GM23248 (cell line): ENCODE results near the gene ARHGAP8. TPM values are rescaled to one million over a fixed set of nuclear protein-coding genes. Genes with fewer than 3 reads are reported as not detected.
"Not testable (repeated sequence)": the region's sequence is repeated elsewhere in the genome, so short reads cannot be mapped to it uniquely, and the experiment has no call there.

Experiments used
- DNase-seq: peaks from one replicate; pipeline ENCODE4 v3.0.0-alpha.2; 2015
- H2AFZ ChIP-seq: fragments of 200-600 bp; sonication (generic); 2 replicates; pipeline ENCODE4 v1.6.1; 2016; ENCODE audit warnings: antibody characterized with exemption
- H3F3A ChIP-seq: fragments of 200-600 bp; sonication (generic); 2 replicates; pipeline ENCODE4 v1.6.1; 2016; ENCODE audit warnings: mild to moderate bottlenecking, antibody characterized with exemption, mixed run types; ENCODE audit not compliant: insufficient read depth
- H3K27ac ChIP-seq: fragments of 200-600 bp; sonication (generic); 2 replicates; pipeline ENCODE4 v1.5.1; 2016; ENCODE audit warnings: mild to moderate bottlenecking
- H3K27me3 ChIP-seq: fragments of 200-600 bp; sonication (generic); replicated peaks from 2 replicates; pipeline ENCODE4 v1.6.1; 2016; ENCODE audit warnings: mild to moderate bottlenecking; ENCODE audit not compliant: insufficient read depth
- H3K36me3 ChIP-seq: fragments of 200-600 bp; sonication (generic); 2 replicates; pipeline ENCODE4 v1.6.1; 2016; ENCODE audit warnings: low read depth, mild to moderate bottlenecking
- H3K4me1 ChIP-seq: fragments of 200-600 bp; sonication (generic); 2 replicates; pipeline ENCODE4 v1.6.1; 2016; ENCODE audit warnings: mild to moderate bottlenecking; ENCODE audit not compliant: insufficient read depth
- H3K4me2 ChIP-seq: fragments of 200-600 bp; sonication (generic); one replicate; pipeline ENCODE4 v1.6.1; 2016; ENCODE audit warnings: mild to moderate bottlenecking; ENCODE audit not compliant: unreplicated experiment
- H3K4me3 ChIP-seq: fragments of 200-600 bp; sonication (generic); 2 replicates; pipeline ENCODE4 v1.5.1; 2016; ENCODE audit warnings: mild to moderate bottlenecking
- H3K79me2 ChIP-seq: fragments of 200-600 bp; sonication (generic); 2 replicates; pipeline ENCODE4 v1.6.1; 2016; ENCODE audit warnings: mild to moderate bottlenecking; ENCODE audit not compliant: insufficient read depth
- H3K9ac ChIP-seq: fragments of 200-600 bp; sonication (generic); 2 replicates; pipeline ENCODE4 v1.6.1; 2016; ENCODE audit warnings: mild to moderate bottlenecking
- H3K9me2 ChIP-seq: fragments of 200-600 bp; sonication (generic); 2 replicates; pipeline ENCODE4 v1.6.1; 2016; ENCODE audit warnings: mixed run types, mild to moderate bottlenecking, moderate library complexity; ENCODE audit not compliant: insufficient read depth
- H3K9me3 ChIP-seq: fragments of 200-600 bp; sonication (generic); one replicate; pipeline ENCODE4 v1.6.1; 2017; ENCODE audit warnings: low read depth
- H4K20me1 ChIP-seq: fragments of 200-600 bp; sonication (generic); 2 replicates; pipeline ENCODE4 v1.6.0; 2016; ENCODE audit not compliant: insufficient read depth
- EZH2 ChIP-seq: fragments of 200-600 bp; sonication (generic); IDR thresholded peaks from 2 replicates; pipeline ENCODE4 v1.6.1; 2018; ENCODE audit warnings: antibody characterized with exemption, mild to moderate bottlenecking; ENCODE audit not compliant: insufficient read depth, poor library complexity, severe bottlenecking
- EZH2phosphoT487 ChIP-seq: fragments of 200-600 bp; sonication (generic); IDR thresholded peaks from 2 replicates; pipeline ENCODE4 v1.6.1; 2018; ENCODE audit warnings: antibody characterized with exemption, moderate library complexity, mild to moderate bottlenecking, low read depth; ENCODE audit not compliant: insufficient read depth
- WGBS, 2 experiments: methylation state at CpG; one replicate each; pipeline ENCODE4 v1.1.6; 2015 to 2017; ENCODE audit warnings: low lambda C conversion rate in 2 of 2, low coverage in 1 of 2; ENCODE audit errors: missing lambda C conversion rate in 2 of 2; 5-methylcytosine and 5-hydroxymethylcytosine counted together
- in situ Hi-C: fragments of 300-500 bp; cut with MboI; formaldehyde crosslinking; loops from 2 replicates; pipeline ENCODE4 v1.15.0; 2020
- polyA plus RNA-seq: library from polyadenylated mRNA; unstranded; fragments of >200 nt; fragmentation: Nextera tagmentation; extraction: Ambion mirVana; gene quantifications from 2 replicates; pipeline ENCODE4 v1.2.1, GENCODE V29; 2016
- total RNA-seq: library from RNA; depleted of rRNA; stranded (reverse); fragments of >200 nt; shearing (Covaris generic); gene quantifications from 2 replicates; pipeline ENCODE4 v1.2.3, GENCODE V29; 2014

Gene ARHGAP8
- total and polyA plus RNA-seq, 2 experiments from 2014 or later: 0.54 TPM; not detected in 1

DNA sequence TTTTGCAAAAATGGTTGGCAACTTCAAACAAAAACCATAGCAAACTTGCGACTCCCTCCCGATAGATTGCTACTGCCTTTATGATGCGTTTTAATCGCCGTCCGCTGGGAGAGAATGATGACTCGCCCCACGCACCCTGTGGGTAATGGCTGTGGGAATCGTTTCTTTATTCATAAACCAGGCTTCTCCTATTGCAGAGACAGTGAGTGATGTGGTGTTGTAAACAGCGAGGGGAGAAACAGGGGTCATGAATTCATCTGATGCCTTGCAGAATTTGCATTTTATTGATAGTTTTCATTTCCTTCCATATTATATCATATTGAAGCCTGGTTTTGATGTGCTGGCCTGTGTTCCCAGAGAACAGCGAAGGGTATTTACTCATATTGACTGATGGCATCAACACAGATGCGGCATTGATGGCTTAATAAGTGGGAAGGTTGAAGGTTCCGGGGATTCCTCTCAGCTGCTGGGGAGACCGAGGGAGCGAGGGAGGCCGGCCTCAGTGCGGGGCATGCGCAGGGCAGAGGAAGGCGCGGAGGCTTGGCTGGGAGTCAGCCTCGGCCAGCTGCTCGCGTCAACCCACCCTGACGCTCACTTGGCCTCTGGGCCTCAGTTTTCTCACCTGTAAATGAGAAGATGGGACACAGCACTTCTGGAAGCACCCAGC lies 41.3 kb downstream of the ARHGAP8 start:
- no peak overlapping the region for H3K4me3 ChIP-seq
- H3K4me2 ChIP-seq: no peak overlapping the region
- H3K9ac ChIP-seq: no peak overlapping the region
- H2AFZ ChIP-seq: no peak overlapping the region
- H3K27me3 ChIP-seq: no peaks in the 10 kb centered on the region; the same call in 1 of the 2 replicates
- in situ Hi-C loops: no loop called here
- no peaks in the 10 kb centered on the region for H3K79me2 ChIP-seq
- H4K20me1 ChIP-seq: no peaks in the 10 kb centered on the region
- no peaks in the 10 kb centered on the region for H3K4me1 ChIP-seq
- H3K9me3 ChIP-seq: no peaks in the 10 kb centered on the region
- H3K27ac ChIP-seq: no peak overlapping the region
- H3K9me2 ChIP-seq: no peaks in the 10 kb centered on the region
- no peak for DNase-seq
- 76 to 83% methylated on average over 18 to 24 of the region's 24 CpGs for WGBS, 2 experiments
- no peaks in the 10 kb centered on the region for H3K36me3 ChIP-seq
- no peaks in the 10 kb centered on the region for H3F3A ChIP-seq
- TF ChIP-seq EZH2: no peak
- no peak for TF ChIP-seq EZH2phosphoT487

DNA sequence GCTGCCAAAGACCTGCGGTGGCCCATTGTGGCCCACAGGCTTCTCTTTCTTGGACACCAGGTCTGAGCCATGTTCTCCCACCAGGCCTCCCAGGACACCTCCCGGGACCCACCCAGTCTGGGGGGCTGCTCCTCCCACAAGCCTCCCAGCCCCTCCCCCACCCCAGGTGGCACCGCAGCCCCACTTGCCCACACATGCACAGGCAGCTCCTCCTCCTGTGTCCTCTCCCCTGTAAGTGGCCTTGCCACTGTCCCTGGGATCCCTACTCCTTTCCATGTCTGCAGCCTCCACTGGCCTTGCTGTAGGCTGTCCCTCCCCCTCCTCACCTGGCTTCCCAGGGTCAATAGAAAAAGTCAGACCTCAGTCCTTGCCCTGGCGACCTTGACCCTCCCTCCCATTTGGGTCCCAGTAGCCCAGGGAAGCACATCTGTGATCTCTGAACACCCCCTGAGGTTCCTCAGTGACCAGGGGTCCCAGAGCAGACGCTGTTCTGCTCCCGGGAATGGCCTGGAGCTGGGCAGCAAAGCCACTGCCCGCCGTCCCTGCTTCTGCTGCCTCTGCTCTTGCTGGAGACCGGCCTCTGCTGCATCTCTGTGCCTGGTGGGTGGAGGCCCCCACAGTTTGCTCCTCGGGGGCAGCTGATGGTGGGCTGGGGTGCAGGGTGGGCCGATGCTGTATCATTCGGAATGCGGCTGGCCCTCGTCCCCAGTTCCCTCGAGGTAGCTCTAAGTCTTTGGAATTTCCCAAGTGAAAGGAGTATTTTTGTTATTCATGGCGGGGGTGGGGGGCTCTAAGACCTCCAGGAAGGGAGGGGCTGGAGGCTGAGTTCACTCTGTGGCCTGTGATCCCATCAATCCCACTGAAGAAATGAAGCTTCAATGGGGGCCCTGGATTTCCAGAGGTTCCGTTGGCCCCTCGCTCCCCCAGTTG lies 43.6 kb downstream of the ARHGAP8 start:
- no peak for DNase-seq
- no peak overlapping the region for H2AFZ ChIP-seq
- H3K27ac ChIP-seq: no peak overlapping the region
- H3K4me2 ChIP-seq: no peak overlapping the region
- no peaks in the 10 kb centered on the region for H4K20me1 ChIP-seq
- no peaks in the 10 kb centered on the region for H3K36me3 ChIP-seq
- H3K4me1 ChIP-seq: no peaks in the 10 kb centered on the region
- H3K9me3 ChIP-seq: no peaks in the 10 kb centered on the region
- no peaks in the 10 kb centered on the region; the same call in 1 of the 2 replicates for H3K27me3 ChIP-seq
- no peaks in the 10 kb centered on the region for H3F3A ChIP-seq
- TF ChIP-seq EZH2phosphoT487: no peak
- TF ChIP-seq EZH2: no peak
- in situ Hi-C loops: no loop called here
- no peaks in the 10 kb centered on the region for H3K79me2 ChIP-seq
- H3K9me2 ChIP-seq: no peaks in the 10 kb centered on the region
- no peak overlapping the region for H3K9ac ChIP-seq
- H3K4me3 ChIP-seq: no peak overlapping the region
- 68 to 69% methylated on average over 14 to 18 of the region's 18 CpGs for WGBS, 2 experiments

DNA sequence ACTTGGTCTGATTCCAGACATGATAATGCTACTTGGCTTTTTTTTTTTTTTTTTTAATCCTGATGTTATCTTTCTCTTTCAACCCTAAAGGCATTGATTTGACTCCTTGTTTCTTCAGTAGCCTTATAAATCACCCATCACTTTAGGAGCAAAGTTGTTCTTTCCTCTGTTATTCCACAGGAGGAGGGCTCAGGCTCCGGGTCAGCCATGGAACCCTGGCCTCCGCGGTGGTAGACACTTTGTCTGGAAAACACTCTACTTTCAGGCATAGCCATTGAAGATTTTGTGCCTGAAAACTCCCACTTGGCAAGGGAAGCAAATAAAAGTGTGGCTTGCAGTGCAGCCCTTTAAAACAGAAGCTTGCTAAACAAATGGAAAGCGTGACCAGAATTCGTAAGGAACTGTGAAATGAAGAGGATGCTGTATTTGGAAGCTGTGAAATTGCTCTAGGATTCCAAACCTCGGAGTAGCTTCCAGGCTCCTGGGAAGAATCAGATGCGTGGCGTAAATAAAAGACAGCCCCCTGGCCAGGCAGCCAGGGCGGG lies 44.9 kb downstream of the ARHGAP8 start:
- Histone ChIP-seq H2AFZ (no peak overlapping the region), H3K4me1 (no peaks in the 10 kb centered on the region), H3K4me2 (no peak overlapping the region), H3K27me3 (peaks cover 4% of the 10 kb centered on the region; the same call in 1 of the 2 replicates), H3K36me3 (no peaks in the 10 kb centered on the region), H4K20me1 (no peaks in the 10 kb centered on the region), H3F3A (no peaks in the 10 kb centered on the region), H3K9me2 (no peaks in the 10 kb centered on the region), H3K4me3 (no peak overlapping the region), H3K9me3 (no peaks in the 10 kb centered on the region), H3K27ac (no peak overlapping the region), H3K9ac (no peak overlapping the region), H3K79me2 (no peaks in the 10 kb centered on the region)
- DNase-seq: no peak
- TF ChIP-seq EZH2 (no peak), EZH2phosphoT487 (no peak)
- in situ Hi-C loops: no loop called here
- 74 to 75% methylated on average over 9 of the region's 9 CpGs for WGBS, 2 experiments

DNA sequence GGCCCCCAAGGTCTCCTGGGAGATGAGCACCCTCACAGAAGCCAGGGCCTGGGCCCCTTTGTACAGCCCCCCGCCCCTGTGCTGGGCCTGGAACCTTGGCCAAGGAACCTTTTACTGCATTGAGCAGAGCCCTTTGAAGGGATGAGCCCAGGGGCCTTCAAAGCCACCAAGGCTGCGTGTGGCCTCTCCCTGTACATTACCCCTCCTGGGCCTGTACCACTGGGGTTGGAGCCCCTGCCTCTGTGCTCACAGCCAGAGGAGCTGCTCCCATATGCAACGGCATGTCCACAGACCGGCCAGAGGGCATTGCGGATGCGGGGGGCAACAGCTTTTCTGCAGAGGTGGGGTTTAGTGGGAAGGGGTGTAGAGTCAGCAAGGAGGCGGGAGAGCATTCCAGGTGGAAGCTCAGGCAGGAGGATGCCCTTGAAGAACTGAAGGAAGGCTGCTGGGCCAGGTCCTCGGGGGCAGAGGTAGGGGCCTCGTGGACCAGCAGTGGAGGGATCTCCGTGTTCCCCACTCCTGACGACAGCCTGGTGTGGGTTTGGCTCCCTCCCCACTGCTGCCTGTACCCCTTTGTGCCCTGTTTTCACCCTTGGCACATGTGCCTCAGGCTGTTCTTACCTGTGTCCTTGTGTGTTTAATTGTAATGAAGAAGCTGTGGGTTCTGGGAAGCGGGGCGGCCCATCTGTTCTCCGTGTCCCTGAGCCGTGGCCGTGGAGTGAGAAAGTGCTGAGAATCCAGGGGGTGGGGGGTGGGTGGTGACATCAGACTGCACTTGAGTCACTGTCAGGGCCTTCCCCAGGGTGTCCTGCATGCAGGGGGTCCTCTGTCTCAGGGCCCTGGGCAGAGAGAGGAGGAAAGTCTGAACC lies 46.9 kb downstream of the ARHGAP8 start:
- Histone ChIP-seq H3K27me3 (peaks cover 8% of the 10 kb centered on the region), H3K9me3 (no peaks in the 10 kb centered on the region), H3K4me3 (no peak overlapping the region), H3K4me1 (no peaks in the 10 kb centered on the region), H3K4me2 (no peak overlapping the region), H3K9ac (no peak overlapping the region), H3K9me2 (no peaks in the 10 kb centered on the region), H4K20me1 (no peaks in the 10 kb centered on the region), H3K79me2 (no peaks in the 10 kb centered on the region), H2AFZ (no peak overlapping the region), H3K36me3 (no peaks in the 10 kb centered on the region), H3K27ac (no peak overlapping the region), H3F3A (no peaks in the 10 kb centered on the region)
- DNase-seq: no peak
- TF ChIP-seq EZH2phosphoT487: no peak
- no peak for TF ChIP-seq EZH2
- WGBS, 2 experiments: 69 to 73% methylated on average over 16 of the region's 16 CpGs
- in situ Hi-C loops: no loop called here

DNA sequence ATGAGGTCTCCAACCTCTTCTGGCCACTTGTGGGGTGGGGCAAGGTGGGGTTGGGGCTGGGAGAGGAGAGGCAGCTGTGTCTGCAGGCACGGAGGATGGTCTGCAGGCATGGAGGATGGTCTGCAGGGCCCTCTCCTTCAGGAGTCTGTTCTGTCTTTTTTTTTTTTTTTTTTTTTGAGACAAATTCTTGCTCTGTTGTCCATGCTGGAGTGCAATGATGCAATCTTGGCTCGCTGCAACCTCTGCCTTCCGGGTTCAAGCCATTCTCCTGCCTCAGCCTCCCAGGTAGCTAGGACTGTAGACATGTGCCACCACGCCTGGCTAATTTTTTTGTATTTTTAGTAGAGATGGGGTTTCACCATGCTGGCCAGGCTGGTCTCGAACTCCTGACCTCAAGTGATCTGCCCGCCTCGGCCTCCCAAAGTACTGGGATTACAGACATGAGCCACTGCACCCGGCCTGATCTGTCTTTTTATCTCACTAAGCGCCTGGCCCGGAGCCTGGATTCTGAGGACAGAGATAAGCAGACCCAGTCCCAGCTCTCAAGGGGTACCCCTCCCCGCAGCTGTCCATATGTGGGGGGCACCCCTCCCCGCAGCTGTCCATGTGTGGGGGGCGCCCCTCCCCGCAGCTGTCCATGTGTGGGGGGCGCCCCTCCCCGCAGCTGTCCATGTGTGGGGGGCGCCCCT lies 47.7 kb downstream of the ARHGAP8 start:
- H3K36me3 ChIP-seq, H3K4me3 ChIP-seq, H2AFZ ChIP-seq, DNase-seq, in situ Hi-C loops, H3K4me2 ChIP-seq, H3F3A ChIP-seq, H3K4me1 ChIP-seq, H4K20me1 ChIP-seq, H3K79me2 ChIP-seq, H3K27ac ChIP-seq, H3K9ac ChIP-seq, H3K27me3 ChIP-seq, H3K9me3 ChIP-seq, H3K9me2 ChIP-seq: not testable (repeated sequence)
- 29 to 41% methylated on average over 11 to 17 of the region's 17 CpGs for WGBS, 2 experiments
